Pons (tissue), 1 donor: Measurements from ENCODE around the gene CLTA.

ENCODE experiments used
- DNase-seq: peaks from one replicate; pipeline ENCODE4 v3.0.0-alpha.2; 2016; ENCODE audit warnings: low spot score

CLTA gene

DNA sequence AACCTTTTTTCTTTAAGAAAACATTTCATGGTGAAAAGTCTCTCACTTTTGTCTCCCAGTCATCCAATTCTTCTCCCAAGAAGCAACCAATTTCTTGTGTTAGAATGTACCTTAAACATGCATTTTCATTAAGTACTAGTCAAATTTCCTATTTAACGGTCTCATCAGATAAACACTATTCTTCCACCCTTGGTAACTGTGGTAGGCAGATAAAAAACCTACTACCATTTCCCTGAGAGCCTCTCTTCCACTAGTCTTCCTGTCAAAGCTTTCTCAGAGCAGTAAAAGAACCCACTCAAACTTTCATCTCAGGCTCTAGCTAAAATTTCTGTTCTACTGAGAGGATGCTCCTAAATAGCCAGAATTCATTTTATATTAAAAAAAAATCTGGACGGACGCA, 56.6 kb downstream of the CLTA start:
- DNase-seq = no peak

DNA sequence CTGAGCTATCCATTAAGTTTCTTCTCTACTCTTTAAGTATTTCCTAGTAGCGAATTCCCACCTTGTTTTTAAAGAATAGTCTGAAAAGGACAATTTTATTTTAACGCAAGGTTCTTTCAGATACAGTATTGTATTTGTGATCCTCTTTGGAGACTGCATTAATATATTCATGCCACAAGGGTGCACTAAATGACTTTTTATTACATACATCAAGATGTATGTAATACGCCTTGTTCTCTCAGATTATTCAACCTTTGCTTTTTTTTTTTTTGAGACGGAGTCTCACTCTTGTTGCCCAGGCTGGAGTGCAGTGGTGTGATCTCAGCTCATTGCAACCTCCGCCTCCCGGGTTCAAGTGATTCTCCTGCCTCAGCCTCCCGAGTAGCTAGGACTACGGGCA, 57.3 kb downstream of the CLTA start:
- peak; percentile 70 for DNase-seq

DNA sequence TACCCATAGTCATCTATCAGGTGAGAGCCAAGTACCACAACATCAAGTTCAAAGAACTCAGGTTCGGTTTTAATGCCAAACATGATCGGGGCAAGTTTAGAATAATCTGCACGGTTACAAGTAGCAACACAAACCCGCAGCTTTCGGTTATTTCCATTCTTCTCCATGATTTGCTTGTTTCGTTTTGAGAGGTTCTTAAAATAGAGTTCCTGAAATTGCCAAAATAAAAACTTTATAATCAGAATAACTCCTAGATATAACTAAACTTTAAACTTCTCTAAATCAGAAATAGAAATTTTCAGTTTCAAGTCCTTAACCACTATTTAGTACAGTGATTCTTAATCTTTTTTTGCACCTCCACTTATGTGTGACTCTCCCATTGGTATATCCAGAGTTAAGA, 58.5 kb downstream of the CLTA start:
- no peak for DNase-seq

DNA sequence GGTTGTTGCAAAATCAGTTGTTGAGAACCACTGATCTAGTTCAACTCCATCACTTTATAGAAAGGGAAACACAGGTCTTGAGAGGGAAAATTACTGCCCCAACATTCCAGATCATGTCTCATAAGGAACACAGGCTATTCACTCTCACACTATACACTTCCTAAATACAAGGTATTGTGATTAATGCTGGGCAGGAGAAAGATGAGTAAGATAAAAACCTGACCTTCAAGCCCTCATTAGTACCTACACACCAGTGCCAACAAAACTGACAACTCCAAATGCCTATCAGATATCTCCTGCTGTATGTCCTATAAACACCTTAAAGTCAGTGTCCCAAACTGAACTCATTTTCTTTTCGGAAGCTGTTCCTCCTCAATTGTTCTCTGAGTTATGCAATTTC, 59.4 kb downstream of the CLTA start:
- no peak for DNase-seq

DNA sequence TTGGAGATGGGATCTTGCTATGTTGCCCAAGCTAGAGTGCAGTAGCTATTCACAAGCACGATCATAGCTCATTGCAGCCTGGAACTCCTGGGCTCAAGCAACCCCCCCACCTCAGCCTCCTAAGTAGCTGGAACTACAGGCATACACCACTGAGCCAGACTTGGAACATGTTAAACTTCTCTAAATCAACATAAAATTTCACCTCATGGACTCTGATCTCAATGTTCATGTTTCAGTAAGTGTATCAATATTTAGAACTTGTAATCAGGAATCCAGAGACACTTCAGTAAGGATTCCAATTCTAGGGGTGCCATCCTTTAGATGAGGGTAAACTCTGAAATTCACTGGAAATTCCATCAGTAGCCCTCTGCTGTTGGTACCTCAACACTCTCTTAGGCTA, 60.7 kb downstream of the CLTA start:
- DNase-seq = no peak

DNA sequence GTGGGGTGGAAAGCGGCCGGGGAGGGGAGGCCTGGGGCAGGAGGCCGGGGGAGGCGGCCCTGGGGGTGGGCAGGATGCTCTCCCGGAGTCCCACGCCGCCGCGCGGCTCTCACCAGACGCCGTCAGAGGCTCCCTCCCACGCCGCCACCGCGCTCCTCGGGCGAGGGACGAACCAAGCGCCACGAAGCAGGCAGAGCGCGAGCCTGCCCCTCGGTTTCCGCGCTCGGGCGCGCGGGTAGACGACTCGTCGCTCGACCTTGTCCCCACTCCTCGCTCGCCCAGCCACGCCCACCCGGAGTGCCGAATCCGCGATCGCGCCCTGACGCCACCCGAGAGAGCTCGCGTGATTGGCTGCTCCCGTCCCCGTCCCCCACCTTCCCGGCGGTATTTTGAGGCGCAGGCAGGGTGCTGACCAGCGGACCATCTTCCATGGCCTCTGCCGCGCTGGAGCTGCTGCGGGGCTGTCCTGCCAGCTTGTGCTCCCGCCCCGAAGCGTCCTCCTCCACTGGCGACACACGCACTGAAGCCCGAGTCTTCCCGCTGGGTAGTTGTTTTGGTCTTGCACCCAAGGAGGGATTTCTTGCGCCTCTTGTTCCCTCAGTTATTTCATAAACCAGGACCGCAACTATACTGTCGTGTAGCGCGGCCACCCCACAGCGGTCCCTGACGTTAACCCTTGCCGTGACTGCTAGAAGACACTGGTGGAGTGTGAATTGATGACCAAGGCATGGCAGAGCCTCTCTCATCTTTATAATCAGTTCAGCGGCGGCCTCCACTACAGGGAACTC, 67.7 kb downstream of the CLTA start, which contains the start of gene GNE:
Gene GNE (minus strand): TSS at position 241 of the 788 bp plus-strand sequence. CDS start 9,093 bp downstream, outside the sequence.
- peak; percentile 95 for DNase-seq

DNA sequence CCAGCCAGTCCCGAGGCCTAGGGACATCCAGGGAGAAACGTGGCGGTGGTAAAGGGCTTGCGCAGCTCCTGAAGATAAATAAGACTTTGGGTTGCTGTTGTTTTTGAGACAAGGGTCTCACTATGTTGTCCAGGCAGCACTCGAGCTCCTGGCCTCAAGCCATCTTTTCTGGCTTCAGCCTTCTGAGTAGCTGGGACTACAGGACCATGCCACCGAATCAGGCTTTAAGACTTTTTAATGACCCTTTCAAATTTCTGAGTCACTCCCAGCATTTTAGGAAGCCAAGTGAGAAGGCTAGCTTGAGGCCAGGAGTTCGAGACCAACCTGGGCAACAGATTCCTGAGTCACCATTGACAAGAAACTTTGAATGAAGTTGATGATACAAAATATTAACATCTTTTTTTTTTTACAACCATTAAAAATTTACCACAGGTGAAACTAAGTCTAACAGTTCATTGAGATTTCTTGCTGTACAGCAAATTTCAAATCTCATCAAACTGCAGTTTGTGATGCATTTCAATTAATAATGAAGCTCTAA, 68.3 kb downstream of the CLTA start:
- peak; percentile 48 for DNase-seq
